ENCODE measurements around the gene PPDPF. TPM values are rescaled to one million over a fixed set of nuclear protein-coding genes. Genes with fewer than 3 reads are reported as not detected.
"Not testable (repeated sequence)": the region's sequence is repeated elsewhere in the genome, so short reads cannot be mapped to it uniquely, and the experiment has no call there.

PPDPF gene
- total RNA-seq, 1 experiment from 2014 or later, result 149 TPM

GRCh38 chr20:63513207-63513606, 7.4 kb upstream of the PPDPF start:
- Histone ChIP-seq H3K9me3 (ENCODE audit: control insufficient read depth, low read depth, low read length) (no peaks in the 10 kb centered on the region), H3K56ac (ENCODE audit: insufficient read length, low read depth, low read length) (no peak overlapping the region), H2BK12ac (ENCODE audit: insufficient read length, low read depth, low read length) (no peak overlapping the region), H2BK15ac (ENCODE audit: low read depth, low read length) (no peak overlapping the region), H3K4me1 (ENCODE audit: insufficient read depth, low read length) (no peaks in the 10 kb centered on the region), H3K9ac (ENCODE audit: extremely low read depth, insufficient read length, low read length) (no peak overlapping the region), H4K8ac (replicated peaks; ENCODE audit: insufficient read length, low read depth, low read length) (no peak overlapping the region), H3K27ac (ENCODE audit: insufficient read length, low read depth, low read length) (no peak overlapping the region), H3K79me2 (ENCODE audit: insufficient read depth, low read length) (no peaks in the 10 kb centered on the region), H4K5ac (ENCODE audit: insufficient read length, low read depth, low read length) (no peak overlapping the region), H3K14ac (ENCODE audit: insufficient read depth, low read length) (no peak overlapping the region), H4K20me1 (ENCODE audit: control insufficient read depth, insufficient read depth, insufficient read length) (no peaks in the 10 kb centered on the region), H3K18ac (ENCODE audit: insufficient read length, low read depth, low read length) (no peak overlapping the region), H2BK20ac (ENCODE audit: low read depth, low read length, poor library complexity, severe bottlenecking) (no peak overlapping the region), H3T11ph (ENCODE audit: low read length) (no peak overlapping the region), H2BK120ac (ENCODE audit: low read depth, low read length, poor library complexity, severe bottlenecking) (no peak overlapping the region), H3K4ac (ENCODE audit: low read depth, low read length) (no peak overlapping the region), H3K23me2 (ENCODE audit: insufficient read length, low read depth, low read length, poor library complexity, severe bottlenecking) (no peaks in the 10 kb centered on the region), H3K23ac (ENCODE audit: insufficient read length, low read depth, low read length) (no peak overlapping the region), H3K4me2 (ENCODE audit: insufficient read depth, insufficient read length, low read length) (no peak overlapping the region), H3K27me3 (ENCODE audit: insufficient read depth, low read length) (no peaks in the 10 kb centered on the region), H2BK5ac (ENCODE audit: insufficient read length, low read length) (no peak overlapping the region), H3K79me1 (ENCODE audit: insufficient read depth, low read depth, low read length, poor library complexity, severe bottlenecking) (no peaks in the 10 kb centered on the region), H4K91ac (ENCODE audit: insufficient read length, low read depth, low read length) (no peak overlapping the region), H2AK5ac (ENCODE audit: insufficient read length, low read length) (no peak overlapping the region), H2AFZ (ENCODE audit: low read length) (no peak overlapping the region)
- Mint-ChIP-seq H3K4me3 (no peak overlapping the region), H3K36me3 (ENCODE audit: insufficient read depth in 1 of 3, low read depth in 3 of 3) (peaks cover 0 to 35% (median 2%) of the 10 kb centered on the region in 3 experiments; a peak in 4 of 7 replicates), H3K27ac (no peak overlapping the region), H3K9me3 (peaks cover 12 to 46% of the 10 kb centered on the region in 2 experiments), H3K4me1 (peaks cover 0 to 4% of the 10 kb centered on the region in 2 experiments; a peak in 1 of 4 replicates), H3K27me3 (ENCODE audit: low read depth) (peaks cover 61% of the 10 kb centered on the region)
- no CpG with 5 or more reads among the region's 3 CpGs for WGBS (ENCODE audit: extremely low coverage, insufficient read length, low lambda C conversion rate)
- DNase-seq, result no peak
- TF ChIP-seq CTCF (conservative IDR thresholded peaks at IDR 0.05), result no peak

GRCh38 chr20:63514520-63514919, 6.0 kb upstream of the PPDPF start:
- H3K36me3 Mint-ChIP-seq (ENCODE audit: insufficient read depth in 1 of 3, low read depth in 3 of 3), result peaks cover 0 to 33% (median 4%) of the 10 kb centered on the region in 3 experiments; a peak in 4 of 7 replicates
- H3T11ph ChIP-seq (ENCODE audit: low read length); H3K4me1 ChIP-seq (ENCODE audit: insufficient read depth, low read length); H3K56ac ChIP-seq (ENCODE audit: insufficient read length, low read depth, low read length); H3K79me2 ChIP-seq (ENCODE audit: insufficient read depth, low read length); H2BK12ac ChIP-seq (ENCODE audit: insufficient read length, low read depth, low read length); H3K27ac ChIP-seq (ENCODE audit: insufficient read length, low read depth, low read length); H3K4me2 ChIP-seq (ENCODE audit: insufficient read depth, insufficient read length, low read length); H2BK120ac ChIP-seq (ENCODE audit: low read depth, low read length, poor library complexity, severe bottlenecking); H4K20me1 ChIP-seq (ENCODE audit: control insufficient read depth, insufficient read depth, insufficient read length); H3K27me3 ChIP-seq (ENCODE audit: insufficient read depth, low read length); H3K18ac ChIP-seq (ENCODE audit: insufficient read length, low read depth, low read length); H4K5ac ChIP-seq (ENCODE audit: insufficient read length, low read depth, low read length); H3K9ac ChIP-seq (ENCODE audit: extremely low read depth, insufficient read length, low read length); H2BK20ac ChIP-seq (ENCODE audit: low read depth, low read length, poor library complexity, severe bottlenecking); H2AFZ ChIP-seq (ENCODE audit: low read length); H3K4me3 Mint-ChIP-seq; DNase-seq; H3K23ac ChIP-seq (ENCODE audit: insufficient read length, low read depth, low read length); H3K14ac ChIP-seq (ENCODE audit: insufficient read depth, low read length); H3K23me2 ChIP-seq (ENCODE audit: insufficient read length, low read depth, low read length, poor library complexity, severe bottlenecking); H3K4ac ChIP-seq (ENCODE audit: low read depth, low read length); H2BK5ac ChIP-seq (ENCODE audit: insufficient read length, low read length); H3K9me3 ChIP-seq (ENCODE audit: control insufficient read depth, low read depth, low read length); H2AK5ac ChIP-seq (ENCODE audit: insufficient read length, low read length); H2BK15ac ChIP-seq (ENCODE audit: low read depth, low read length); H3K79me1 ChIP-seq (ENCODE audit: insufficient read depth, low read depth, low read length, poor library complexity, severe bottlenecking); H4K8ac ChIP-seq (replicated peaks; ENCODE audit: insufficient read length, low read depth, low read length); H4K91ac ChIP-seq (ENCODE audit: insufficient read length, low read depth, low read length): not testable (repeated sequence)
- peaks cover 60% of the 10 kb centered on the region for H3K27me3 Mint-ChIP-seq (ENCODE audit: low read depth)
- H3K27ac Mint-ChIP-seq, result peak overlapping the region in 1 of 3 experiments; percentile 78; a peak in 2 of 7 replicates
- peaks cover 0 to 14% of the 10 kb centered on the region in 2 experiments; a peak in 2 of 4 replicates for H3K4me1 Mint-ChIP-seq
- peaks cover 6 to 37% of the 10 kb centered on the region in 2 experiments for H3K9me3 Mint-ChIP-seq
- no CpG with 5 or more reads among the region's 10 CpGs for WGBS (ENCODE audit: extremely low coverage, insufficient read length, low lambda C conversion rate)
